WTC11 (cell line): ENCODE data around the gene GCDH. TPM values are rescaled to one million over a fixed set of nuclear protein-coding genes. Genes with fewer than 3 reads are reported as not detected.

Experiments
- ATAC-seq: fragments of 200-7000 bp; cut with Tn5 transposase; 2 replicates; pipeline ENCODE4 v1.10.0; 2021; ENCODE audit warnings: mild to moderate bottlenecking, moderate library complexity
- CTCF ChIA-PET: fragments of 300-600 bp; sonication (Branson Sonifier 250); formaldehyde crosslinking; loops from one replicate; lab custom pipeline; 2021; ENCODE audit warnings: antibody characterized with exemption; lab: Charles Lee
- POLR2A ChIA-PET: fragments of 350-600 bp; sonication (Branson Sonifier 250); formaldehyde crosslinking; loops from one replicate; lab custom pipeline; 2021; ENCODE audit warnings: antibody characterized with exemption; lab: Charles Lee
- DNase-seq: peaks from one replicate; pipeline ENCODE4 v3.0.0; 2021; ENCODE audit warnings: low spot score
- H3K27ac Mint-ChIP-seq: 2 replicates; pipeline ENCODE4 v1.8.0; 2021; ENCODE audit warnings: mixed read lengths
- H3K27me3 Mint-ChIP-seq: 2 replicates; pipeline ENCODE4 v1.8.0; 2021; ENCODE audit warnings: low read depth, mild to moderate bottlenecking, moderate library complexity, mixed read lengths
- H3K36me3 Mint-ChIP-seq: 2 replicates; pipeline ENCODE4 v1.8.0; 2021; ENCODE audit warnings: mixed read lengths
- H3K4me1 Mint-ChIP-seq: 2 replicates; pipeline ENCODE4 v1.8.0; 2022; ENCODE audit warnings: mixed read lengths
- H3K4me3 Mint-ChIP-seq: 2 replicates; pipeline ENCODE4 v1.8.0; 2021; ENCODE audit warnings: mild to moderate bottlenecking, moderate library complexity, mixed read lengths
- H3K9me3 Mint-ChIP-seq: 2 replicates; pipeline ENCODE4 v1.8.0; 2021; ENCODE audit warnings: mixed read lengths
- CBFB ChIP-seq: sonication (generic); formaldehyde crosslinking; IDR thresholded peaks from 2 replicates; pipeline ENCODE4 v1.8.1; 2022; ENCODE audit warnings: mild to moderate bottlenecking, low read depth, missing genetic modification reagents
- CDX4 ChIP-seq: fragments of 250-450 bp; sonication (Bioruptor Pico); IDR thresholded peaks from 2 replicates; pipeline ENCODE4 v1.9.0; 2021; ENCODE audit warnings: moderate library complexity, mild to moderate bottlenecking, inconsistent platforms, borderline replicate concordance
- ERG ChIP-seq: fragments of 250-450 bp; sonication (Bioruptor Pico); IDR thresholded peaks from 2 replicates; pipeline ENCODE4 v1.8.0; 2021; ENCODE audit warnings: mild to moderate bottlenecking
- FOXK1 ChIP-seq: sonication (generic); formaldehyde crosslinking; IDR thresholded peaks from 2 replicates; pipeline ENCODE4 v1.8.0; 2022; ENCODE audit warnings: mild to moderate bottlenecking, moderate library complexity, missing genetic modification reagents
- GRHL2 ChIP-seq: fragments of 250-450 bp; sonication (Bioruptor Pico); IDR thresholded peaks from 2 replicates; pipeline ENCODE4 v1.8.0; 2022; ENCODE audit warnings: mild to moderate bottlenecking, moderate library complexity; ENCODE audit not compliant: insufficient replicate concordance, severe bottlenecking
- HMGXB4 ChIP-seq: sonication (generic); formaldehyde crosslinking; IDR thresholded peaks from 2 replicates; pipeline ENCODE4 v1.8.1; 2023; ENCODE audit warnings: mild to moderate bottlenecking, moderate library complexity, missing genetic modification reagents
- IRF2 ChIP-seq: sonication (generic); formaldehyde crosslinking; IDR thresholded peaks from 2 replicates; pipeline ENCODE4 v1.8.0; 2022; ENCODE audit warnings: low read depth, missing genetic modification reagents, borderline replicate concordance
- KAT7 ChIP-seq: sonication (generic); formaldehyde crosslinking; IDR thresholded peaks from 2 replicates; pipeline ENCODE4 v1.8.1; 2023; ENCODE audit warnings: missing genetic modification reagents, mild to moderate bottlenecking, borderline replicate concordance
- NR2C2 ChIP-seq: sonication (generic); formaldehyde crosslinking; IDR thresholded peaks from 2 replicates; pipeline ENCODE4 v1.8.0; 2022; ENCODE audit warnings: mild to moderate bottlenecking, missing genetic modification reagents
- PRDM15 ChIP-seq: sonication (generic); formaldehyde crosslinking; IDR thresholded peaks from 2 replicates; pipeline ENCODE4 v1.8.0; 2022; ENCODE audit warnings: missing genetic modification reagents
- SMAD3 ChIP-seq: sonication (generic); formaldehyde crosslinking; IDR thresholded peaks from 2 replicates; pipeline ENCODE4 v1.8.0; 2022; ENCODE audit warnings: missing genetic modification reagents, mild to moderate bottlenecking, borderline replicate concordance
- TEAD1 ChIP-seq: sonication (generic); formaldehyde crosslinking; IDR thresholded peaks from 2 replicates; pipeline ENCODE4 v1.8.0; 2022; ENCODE audit warnings: mild to moderate bottlenecking, missing genetic modification reagents
- ZNF121 ChIP-seq: sonication (generic); formaldehyde crosslinking; IDR thresholded peaks from 2 replicates; pipeline ENCODE4 v1.8.0; 2023; ENCODE audit warnings: missing genetic modification reagents
- ZNF423 ChIP-seq: fragments of 250-450 bp; sonication (Bioruptor Pico); IDR thresholded peaks from 2 replicates; pipeline ENCODE4 v2.1.2; 2022; ENCODE audit warnings: mild to moderate bottlenecking, moderate library complexity
- ZNF425 ChIP-seq: fragments of 250-450 bp; sonication (Bioruptor Pico); conservative IDR thresholded peaks from 2 replicates; pipeline ENCODE4 v1.9.0; 2021; ENCODE audit warnings: mild to moderate bottlenecking
- total RNA-seq: library from RNA; stranded (reverse); gene quantifications from 3 replicates; pipeline ENCODE4 v1.2.3, GENCODE V29; 2021

GCDH gene
- total RNA-seq, 1 experiment from 2014 or later = 69.0 TPM

GRCh38 chr19:12842511-12842910 is 48.4 kb upstream of the GCDH start (continued):
- TF ChIP-seq ERG (CRISPR knock-in tag) (no peak), NR2C2 (CRISPR knock-in tag) (no peak), ZNF423 (CRISPR knock-in tag) (no peak), IRF2 (no peak), HMGXB4 (no peak), CBFB (no peak), ZNF121 (CRISPR knock-in tag) (no peak), TEAD1 (CRISPR knock-in tag) (no peak), SMAD3 (CRISPR knock-in tag) (no peak), KAT7 (CRISPR knock-in tag) (no peak), ZNF425 (no peak), CDX4 (CRISPR knock-in tag) (no peak)

GRCh38 chr19:12843328-12843727 is 47.6 kb upstream of the GCDH start:
- TF ChIP-seq FOXK1 (CRISPR knock-in tag) (no peak), GRHL2 (CRISPR knock-in tag) (no peak), PRDM15 (CRISPR knock-in tag) (no peak)
- ATAC-seq (no peak), DNase-seq (no peak)
- H3K4me1 Mint-ChIP-seq = peaks cover 31% of the 10 kb centered on the region
- ChIA-PET CTCF (no interaction called here), POLR2A (no interaction called here)
- no peak overlapping the region for H3K4me3 Mint-ChIP-seq
- peaks cover 9% of the 10 kb centered on the region for H3K36me3 Mint-ChIP-seq
- H3K9me3 Mint-ChIP-seq = no peaks in the 10 kb centered on the region
- no peak overlapping the region for H3K27ac Mint-ChIP-seq
- peaks cover 27% of the 10 kb centered on the region for H3K27me3 Mint-ChIP-seq
